Stimulated activated CD8-positive, alpha-beta memory T cell treated with anti-CD3 and anti-CD28 coated beads, Interleukin-12 subunit alpha, Interleukin-12 subunit beta, amount 100 ng/mL, for 1 hour (primary cell): Measurements from ENCODE around the gene CPEB3.
"Not testable (repeated sequence)": the region's sequence is repeated elsewhere in the genome, so short reads cannot be mapped to it uniquely, and the experiment has no call there.

Experiments
- DNase-seq: peaks from one replicate; pipeline ENCODE4 v3.0.0-alpha.2; 2020; ENCODE audit warnings: low read depth

CPEB3 gene

GRCh38 chr10:92102601-92103213 lies 188.2 kb downstream of the CPEB3 start:
- no peak for DNase-seq

GRCh38 chr10:92094960-92095359 lies 195.9 kb downstream of the CPEB3 start:
- no peak for DNase-seq

GRCh38 chr10:92091965-92092364 lies 198.9 kb downstream of the CPEB3 start:
- DNase-seq: no peak

GRCh38 chr10:92087750-92088395 lies 203.0 kb downstream of the CPEB3 start:
- peak; percentile 22 for DNase-seq

GRCh38 chr10:92082583-92083280 lies 208.1 kb downstream of the CPEB3 start:
- no peak for DNase-seq

- no peak for DNase-seq
Observed at GRCh38 chr10:92081641-92082040, 209.2 kb downstream of the CPEB3 start.

- DNase-seq: no peak
Observed at GRCh38 chr10:92080244-92080643, 210.6 kb downstream of the CPEB3 start.

- no peak for DNase-seq
Observed at GRCh38 chr10:92079003-92079402, 211.9 kb downstream of the CPEB3 start.

- no peak for DNase-seq
Observed at GRCh38 chr10:92076722-92077121, 214.2 kb downstream of the CPEB3 start.

- no peak for DNase-seq
Observed at GRCh38 chr10:92075829-92076228, 215.0 kb downstream of the CPEB3 start.

- DNase-seq: no peak
Observed at GRCh38 chr10:92074126-92074887, 216.6 kb downstream of the CPEB3 start.

GRCh38 chr10:92068900-92069299 lies 222.0 kb downstream of the CPEB3 start:
- no peak for DNase-seq

- no peak for DNase-seq
Observed at GRCh38 chr10:92066386-92066785, 224.5 kb downstream of the CPEB3 start.

GRCh38 chr10:92064506-92064905 lies 226.4 kb downstream of the CPEB3 start:
- DNase-seq: no peak

- DNase-seq: no peak
Observed at GRCh38 chr10:92062273-92062672, 228.6 kb downstream of the CPEB3 start.

- DNase-seq: no peak
Observed at GRCh38 chr10:92054807-92055206, 236.1 kb downstream of the CPEB3 start.

- no peak for DNase-seq
Observed at GRCh38 chr10:92052741-92053140, 238.1 kb downstream of the CPEB3 start.

- no peak for DNase-seq
Observed at GRCh38 chr10:92052088-92052487, 238.8 kb downstream of the CPEB3 start.

GRCh38 chr10:92047215-92047614 lies 243.7 kb downstream of the CPEB3 start:
- DNase-seq: no peak

GRCh38 chr10:92045641-92046106 lies 245.2 kb downstream of the CPEB3 start:
- no peak for DNase-seq

GRCh38 chr10:92042541-92042940 lies 248.3 kb downstream of the CPEB3 start:
- no peak for DNase-seq

- DNase-seq: no peak
Observed at GRCh38 chr10:92038949-92039348, 251.9 kb downstream of the CPEB3 start.

- DNase-seq: not testable (repeated sequence)
Observed at GRCh38 chr10:92033070-92033469, 257.8 kb downstream of the CPEB3 start.
